Upper lobe of left lung (tissue), 6 donors: ENCODE measurements around the gene TIGIT. TPM values are rescaled to one million over a fixed set of nuclear protein-coding genes. Genes with fewer than 3 reads are reported as not detected.

Experiments used
- ATAC-seq, 2 donors: fragments of 200-7000 bp; cut with Tn5 transposase; one replicate each; pipeline ENCODE4 v1.9.1; 2022; ENCODE audit warnings: mild to moderate bottlenecking in 2 of 2, moderate library complexity in 2 of 2; ENCODE audit not compliant: low FRiP score in 2 of 2
- DNase-seq, 2 donors: peaks; one replicate each; pipeline ENCODE4 v3.0.0-alpha.2; 2019 to 2020
- H3K27ac ChIP-seq, 4 donors: fragments of 200-600 bp; sonication (generic); one replicate each; pipeline ENCODE4 v1.5.1; 2016 to 2019
- H3K27me3 ChIP-seq, 4 donors: fragments of 200-600 bp; sonication (generic); one replicate each; pipeline ENCODE4 v1.5.1; 2017 to 2019
- H3K36me3 ChIP-seq, 4 donors: fragments of 200-600 bp; sonication (generic); one replicate each; pipeline ENCODE4 v1.5.1; 2016 to 2019
- H3K4me1 ChIP-seq, 4 donors: fragments of 200-600 bp; sonication (generic); one replicate each; pipeline ENCODE4 v1.5.1; 2018 to 2019
- H3K4me3 ChIP-seq, 4 donors: fragments of 200-600 bp; sonication (generic); one replicate each; pipeline ENCODE4 v1.5.1; 2017 to 2019; ENCODE audit warnings: mild to moderate bottlenecking in 2 of 4, moderate library complexity in 1 of 4
- H3K9me3 ChIP-seq, 4 donors: fragments of 200-600 bp; sonication (generic); one replicate each; pipeline ENCODE4 v1.5.1; 2018 to 2019
- CTCF ChIP-seq, 6 experiments: fragments of 450-650 bp in 4 of 6; fragments of 200-600 bp in 2 of 6; sonication (generic) in 2 of 6; IDR thresholded peaks; one replicate each; pipeline ENCODE4 v1.5.1; 2016 to 2019; ENCODE audit warnings: antibody characterized with exemption in 6 of 6
- EP300 ChIP-seq, 4 donors: sonication (generic); formaldehyde crosslinking; IDR thresholded peaks; one replicate each; pipeline ENCODE4 v1.5.1; 2017; ENCODE audit warnings: antibody characterized with exemption in 4 of 4, control low read depth in 2 of 4
- POLR2A ChIP-seq, 4 donors: fragments of 450-650 bp; IDR thresholded peaks; one replicate each; pipeline ENCODE4 v1.5.1; 2016 to 2017; ENCODE audit warnings: antibody characterized with exemption in 4 of 4, mild to moderate bottlenecking in 2 of 4
- POLR2AphosphoS5 ChIP-seq, 2 donors: sonication (generic); formaldehyde crosslinking; IDR thresholded peaks; one replicate each; pipeline ENCODE4 v1.5.1; 2017; ENCODE audit warnings: antibody characterized with exemption in 2 of 2
- WGBS, 2 donors: methylation state at CpG; one replicate each; pipeline ENCODE4 v1.1.5; 2017 to 2018; 5-methylcytosine and 5-hydroxymethylcytosine counted together
- total RNA-seq, 6 donors: library from RNA; depleted of rRNA in 4 of 6; stranded (reverse); fragments of >200 nt in 4 of 6; gene quantifications; one replicate each; pipeline versions ENCODE4 v1.1.0 to v1.2.1, GENCODE V29; 2016 to 2021
- donor health status: DM: no; HTN: no; CAD: no; lungs with moderate emphysema.
- donor health status: DM: no; HTN: yes; CAD: no; lungs with severe emphysema.

Gene TIGIT
- total RNA-seq, 6 donors from 2014 or later = 0.69 to 1.6 (median 1.0) TPM; not detected in 1

DNA sequence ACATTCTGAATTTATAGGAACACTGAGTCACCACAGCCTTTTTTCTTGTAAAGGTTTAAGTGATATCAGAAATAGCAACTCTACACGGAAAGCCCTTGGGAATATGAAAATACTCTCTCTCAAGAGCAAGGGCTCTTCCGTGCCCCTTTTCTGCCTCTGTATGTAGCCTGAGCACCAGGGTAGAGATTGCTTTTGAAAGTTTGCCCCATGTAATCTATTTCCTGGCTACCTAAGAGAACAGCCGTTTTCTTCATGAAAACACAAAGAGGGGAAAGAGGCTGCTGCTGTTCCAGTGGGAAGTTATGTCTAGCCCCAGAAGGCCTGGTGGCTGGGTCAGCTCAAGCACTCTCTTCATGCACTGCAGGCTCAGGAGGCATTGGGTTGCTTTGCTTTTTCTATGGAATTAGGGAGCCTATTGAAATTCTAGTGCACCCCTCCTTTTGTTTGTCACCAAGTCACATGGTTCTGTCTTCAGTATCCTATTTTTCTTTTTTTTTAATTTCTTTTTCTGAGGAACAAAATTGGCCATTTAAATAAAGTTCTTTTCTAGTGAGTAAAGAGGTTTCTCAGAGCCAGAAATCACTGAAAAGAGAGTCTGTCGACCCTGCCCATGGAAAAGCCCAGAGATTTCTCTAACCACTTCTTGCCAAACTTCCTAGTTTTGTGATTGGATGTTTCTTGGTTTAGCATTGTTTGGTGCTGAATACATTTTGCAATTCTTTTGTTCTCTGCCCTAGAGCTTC is 39.5 kb downstream of the TIGIT start:
- DNase-seq (no peak), ATAC-seq (no peak)
- no peak overlapping the region for H3K4me3 ChIP-seq
- peaks cover 0 to 13% (median 2%) of the 10 kb centered on the region in 4 donors for H3K36me3 ChIP-seq
- H3K27ac ChIP-seq = no peak overlapping the region
- 69 to 78% methylated on average over 4 of the region's 4 CpGs for WGBS, 2 donors
- no peaks in the 10 kb centered on the region for H3K27me3 ChIP-seq
- no peaks in the 10 kb centered on the region for H3K9me3 ChIP-seq
- TF ChIP-seq EP300 (IDR thresholded peaks at IDR 0.05) (no peak), CTCF (IDR thresholded peaks at IDR 0.05) (no peak), POLR2A (IDR thresholded peaks at IDR 0.05) (no peak), POLR2AphosphoS5 (IDR thresholded peaks at IDR 0.05) (no peak)
- H3K4me1 ChIP-seq = no peaks in the 10 kb centered on the region

GRCh38 chr3:114333923-114334240 is 40.1 kb downstream of the TIGIT start:
- DNase-seq (no peak), ATAC-seq (no peak)
- H3K9me3 ChIP-seq = no peaks in the 10 kb centered on the region
- H3K4me3 ChIP-seq = no peak overlapping the region
- H3K4me1 ChIP-seq = no peaks in the 10 kb centered on the region
- WGBS, 2 donors = 95 to 98% methylated on average over 2 of the region's 2 CpGs
- no peak overlapping the region for H3K27ac ChIP-seq
- peaks cover 4 to 18% (median 5%) of the 10 kb centered on the region in 4 donors for H3K36me3 ChIP-seq
- no peaks in the 10 kb centered on the region for H3K27me3 ChIP-seq
- TF ChIP-seq CTCF (IDR thresholded peaks at IDR 0.05) (no peak), EP300 (IDR thresholded peaks at IDR 0.05) (no peak), POLR2A (IDR thresholded peaks at IDR 0.05) (no peak), POLR2AphosphoS5 (IDR thresholded peaks at IDR 0.05) (no peak)

DNA sequence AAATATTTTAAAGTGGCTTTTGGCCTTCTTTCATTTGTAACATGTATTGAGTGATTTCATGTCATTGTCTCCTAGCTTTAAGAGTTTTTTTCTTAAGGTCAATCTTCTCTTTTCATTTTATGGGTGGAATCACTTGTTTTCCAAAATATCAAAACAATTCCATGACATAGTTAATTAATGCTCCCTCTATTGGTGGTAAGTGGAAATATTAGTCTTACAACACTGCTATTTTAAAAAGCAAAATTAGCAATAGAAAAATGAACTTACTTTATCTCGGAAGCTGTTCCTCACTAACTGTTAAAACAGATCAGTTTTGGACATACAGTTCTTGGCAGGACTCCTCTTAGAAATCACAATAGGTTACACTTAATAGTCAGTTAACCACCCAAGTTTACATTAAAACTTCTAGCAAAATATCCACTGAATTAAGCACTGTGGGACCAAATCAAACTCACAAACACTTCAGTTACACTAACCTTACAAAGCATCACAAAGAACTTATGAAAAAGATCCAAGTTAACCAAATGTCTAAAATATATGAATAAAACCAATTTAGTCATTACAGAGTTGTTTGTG is 42.4 kb downstream of the TIGIT start:
- H3K9me3 ChIP-seq = no peaks in the 10 kb centered on the region
- peaks cover 6 to 22% (median 9%) of the 10 kb centered on the region in 4 donors for H3K36me3 ChIP-seq
- 94% methylated on average over 1 of the region's 1 CpG for WGBS, 2 donors
- no peaks in the 10 kb centered on the region for H3K27me3 ChIP-seq
- no peak for DNase-seq
- no peak overlapping the region for H3K4me3 ChIP-seq
- TF ChIP-seq CTCF (IDR thresholded peaks at IDR 0.05) (peak in 4 of 6 experiments; percentile 9 to 36 (median 28)), EP300 (IDR thresholded peaks at IDR 0.05) (no peak)
- H3K4me1 ChIP-seq = no peaks in the 10 kb centered on the region
- no peak overlapping the region for H3K27ac ChIP-seq
- ATAC-seq = no peak

DNA sequence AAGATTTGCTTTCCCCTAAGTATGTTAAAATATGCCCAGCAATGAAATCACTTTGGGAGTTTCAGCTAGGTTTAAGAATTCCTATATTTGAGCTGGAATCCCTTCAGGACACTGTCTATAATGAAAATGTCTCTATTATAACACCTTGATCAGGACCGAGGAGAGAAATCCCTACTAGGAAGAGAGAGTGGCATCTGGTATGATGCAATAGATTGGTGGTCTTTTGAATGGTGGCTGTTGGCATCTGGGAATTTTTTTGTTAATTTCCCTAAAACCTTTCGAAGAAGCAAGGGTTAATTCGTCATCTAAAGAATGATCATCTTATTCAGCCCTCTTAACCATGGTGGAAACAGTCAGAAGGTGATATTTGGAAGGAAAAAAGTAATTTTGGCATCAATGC is 43.0 kb downstream of the TIGIT start:
- no peak for ATAC-seq
- Histone ChIP-seq H3K4me3 (no peak overlapping the region), H3K4me1 (no peaks in the 10 kb centered on the region), H3K36me3 (peaks cover 6 to 22% (median 9%) of the 10 kb centered on the region in 4 donors), H3K9me3 (no peaks in the 10 kb centered on the region), H3K27ac (no peak overlapping the region), H3K27me3 (no peaks in the 10 kb centered on the region)
- WGBS, 2 donors = 84 to 94% methylated on average over 3 of the region's 3 CpGs
- DNase-seq = no peak
- TF ChIP-seq CTCF (IDR thresholded peaks at IDR 0.05) (no peak), POLR2AphosphoS5 (IDR thresholded peaks at IDR 0.05) (no peak), EP300 (IDR thresholded peaks at IDR 0.05) (no peak), POLR2A (IDR thresholded peaks at IDR 0.05) (no peak)
